CD14-positive monocyte (primary cell): Measurements from ENCODE around the gene CKM. TPM values are rescaled to one million over a fixed set of nuclear protein-coding genes. Genes with fewer than 3 reads are reported as not detected.

ENCODE experiments used
- DNase-seq, 3 donors: peaks; one replicate each; pipeline ENCODE4 v3.0.0-alpha.2; 2011 to 2022
- H2AFZ ChIP-seq: 2 replicates; pipeline ENCODE4 v1.6.0; 2012; ENCODE audit warnings: mild to moderate bottlenecking, low read depth, low read length, inconsistent platforms; ENCODE audit not compliant: insufficient read depth, poor library complexity, severe bottlenecking
- H3K27ac ChIP-seq, 2 donors: 1 replicate in 1 of 2; 2 replicates in 1 of 2; pipeline ENCODE4 v1.5.1; 2012 to 2013; ENCODE audit warnings: low read length in 2 of 2, control low read depth in 1 of 2, inconsistent platforms in 1 of 2, low read depth in 1 of 2, mild to moderate bottlenecking in 1 of 2
- H3K27me3 ChIP-seq, 2 donors: one replicate each; pipeline versions ENCODE4 v1.6.0 to v1.6.1; 2011 to 2013; ENCODE audit warnings: low read length in 2 of 2; ENCODE audit not compliant: control insufficient read depth in 2 of 2, insufficient read depth in 2 of 2
- H3K36me3 ChIP-seq, 2 donors: replicated peaks in 1 of 2; 1 replicate in 1 of 2; 2 replicates in 1 of 2; pipeline versions ENCODE4 v1.5.1 to v1.6.1; 2012 to 2013; ENCODE audit warnings: low read length in 2 of 2, control low read depth in 1 of 2, inconsistent platforms in 1 of 2, mild to moderate bottlenecking in 1 of 2; ENCODE audit not compliant: insufficient read depth in 2 of 2, control insufficient read depth in 1 of 2
- H3K4me1 ChIP-seq, 2 donors: 1 replicate in 1 of 2; 2 replicates in 1 of 2; pipeline versions ENCODE4 v1.5.1 to v1.6.1; 2012 to 2013; ENCODE audit warnings: low read length in 2 of 2, control low read depth in 1 of 2, inconsistent platforms in 1 of 2, mild to moderate bottlenecking in 1 of 2, moderate library complexity in 1 of 2; ENCODE audit not compliant: insufficient read depth in 2 of 2, control insufficient read depth in 1 of 2
- H3K4me2 ChIP-seq: replicated peaks from 2 replicates; pipeline ENCODE3; 2012; ENCODE audit warnings: low read length, moderate library complexity, mild to moderate bottlenecking; ENCODE audit not compliant: poor library complexity, severe bottlenecking; ENCODE audit errors: extremely low read depth
- H3K4me3 ChIP-seq, 3 experiments: fragments of 200-600 bp in 1 of 3; sonication (generic) in 1 of 3; replicated peaks in 1 of 3; 1 replicate in 2 of 3; 2 replicates in 1 of 3; pipeline ENCODE4 v1.5.1; 2011 to 2013; ENCODE audit warnings: low read length in 3 of 3, mild to moderate bottlenecking in 3 of 3, control low read depth in 2 of 3, low read depth in 2 of 3, inconsistent platforms in 1 of 3, moderate library complexity in 1 of 3
- H3K79me2 ChIP-seq: 2 replicates; pipeline ENCODE4 v1.6.0; 2012; ENCODE audit warnings: mild to moderate bottlenecking, control low read depth, inconsistent platforms, low read length, moderate library complexity; ENCODE audit not compliant: insufficient read depth
- H3K9ac ChIP-seq: 2 replicates; pipeline ENCODE4 v1.6.0; 2017; ENCODE audit warnings: low read length, mild to moderate bottlenecking; ENCODE audit not compliant: insufficient read depth, poor library complexity, severe bottlenecking
- H3K9me3 ChIP-seq, 2 donors: replicated peaks in 1 of 2; 1 replicate in 1 of 2; 2 replicates in 1 of 2; pipeline versions ENCODE4 v1.5.1 to v1.6.1; 2012 to 2013; ENCODE audit warnings: low read length in 2 of 2, control low read depth in 1 of 2; ENCODE audit not compliant: control insufficient read depth in 1 of 2, insufficient read depth in 1 of 2
- H4K20me1 ChIP-seq: 2 replicates; pipeline ENCODE4 v1.6.0; 2012; ENCODE audit warnings: mild to moderate bottlenecking, low read length, control low read depth, moderate library complexity; ENCODE audit not compliant: insufficient read depth
- H3K27ac Mint-ChIP-seq, 7 donors: one replicate each; pipeline ENCODE4 v1.8.0; 2020; ENCODE audit warnings: mild to moderate bottlenecking in 7 of 7, mixed read lengths in 7 of 7, moderate library complexity in 6 of 7, inconsistent platforms in 2 of 7
- H3K27me3 Mint-ChIP-seq, 3 donors: one replicate each; pipeline ENCODE4 v1.8.0; 2021 to 2022; ENCODE audit warnings: low read depth in 3 of 3, mild to moderate bottlenecking in 3 of 3, mixed read lengths in 3 of 3, moderate library complexity in 3 of 3, inconsistent platforms in 1 of 3
- H3K36me3 Mint-ChIP-seq, 2 donors: one replicate each; pipeline ENCODE4 v1.8.0; 2020; ENCODE audit warnings: mixed read lengths in 2 of 2, inconsistent platforms in 1 of 2, mild to moderate bottlenecking in 1 of 2
- H3K4me1 Mint-ChIP-seq: one replicate; pipeline ENCODE4 v1.8.0; 2020; ENCODE audit warnings: mild to moderate bottlenecking, mixed read lengths
- H3K4me3 Mint-ChIP-seq, 2 donors: one replicate each; pipeline ENCODE4 v1.8.0; 2020; ENCODE audit warnings: mild to moderate bottlenecking in 2 of 2, mixed read lengths in 2 of 2, moderate library complexity in 1 of 2
- H3K9me3 Mint-ChIP-seq, 7 donors: one replicate each; pipeline ENCODE4 v1.8.0; 2020 to 2022; ENCODE audit warnings: mixed read lengths in 7 of 7, mild to moderate bottlenecking in 6 of 7, moderate library complexity in 6 of 7, inconsistent platforms in 2 of 7
- WGBS: methylation state at CpG from one replicate; pipeline ENCODE4 v1.1.5; 2013; ENCODE audit warnings: missing lambda C conversion rate; ENCODE audit not compliant: insufficient coverage; 5-methylcytosine and 5-hydroxymethylcytosine counted together
- intact Hi-C, 2 donors: fragments of 100-400 bp; cut with micrococcal nuclease; formaldehyde crosslinking; loops; one replicate each; pipeline versions ENCODE4 v1.15.0 to v1.15.1; 2023
- polyA plus RNA-seq, 3 donors: library from polyadenylated mRNA; depleted of rRNA in 1 of 3; unstranded in 2 of 3; stranded (reverse) in 1 of 3; fragments of 300-500 nt in 2 of 3; fragments of >200 nt in 1 of 3; fragmentation: Illumina TruSeq in 2 of 3; gene quantifications; 1 replicate in 2 of 3; 2 replicates in 1 of 3; pipeline ENCODE4 v1.2.3, GENCODE V29; 2012 to 2021
- TF ChIP-seq, protein P1 (sequence below): fragments of 200-600 bp; IDR thresholded peaks from one replicate; pipeline ENCODE4 v1.8.0; 2022; ENCODE audit warnings: antibody characterized with exemption, mild to moderate bottlenecking

CKM gene
- polyA plus RNA-seq, 3 donors: 0.17 to 0.50 (median 0.24) TPM

DNA sequence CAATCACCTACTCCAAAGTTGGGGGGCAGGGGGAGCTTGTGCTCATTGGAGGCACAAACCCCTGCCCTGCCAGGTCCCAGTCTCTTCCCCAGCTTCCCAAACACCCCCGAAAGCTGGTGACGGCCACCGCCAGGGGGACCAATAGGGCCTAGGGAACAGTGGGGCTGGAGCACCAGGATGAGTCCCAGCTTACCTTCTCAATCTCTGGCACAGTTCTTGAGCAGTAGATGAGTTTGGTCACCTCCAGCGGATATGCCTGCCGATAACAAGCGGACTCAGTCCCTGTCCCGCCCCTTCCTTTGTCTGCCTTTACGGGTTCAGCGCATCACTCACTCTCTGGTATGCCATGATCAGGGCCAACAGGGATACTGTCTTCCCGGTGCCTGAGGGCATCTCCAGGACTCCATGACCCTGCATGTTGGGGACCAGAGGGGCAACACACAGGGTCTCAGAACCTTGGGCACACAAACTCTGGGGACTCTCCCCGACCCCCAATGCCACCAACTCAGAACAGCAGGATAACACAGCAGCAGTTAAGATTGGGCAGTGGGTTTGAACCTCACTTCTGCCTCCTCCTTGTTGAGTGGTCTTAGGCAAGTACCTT, 46.2 kb upstream of the CKM start:
- Histone ChIP-seq H3K79me2 (no peaks in the 10 kb centered on the region), H3K9me3 (no peaks in the 10 kb centered on the region), H3K27ac (no peak overlapping the region), H3K4me2 (no peak overlapping the region), H3K36me3 (peaks cover 4 to 5% of the 10 kb centered on the region in 2 donors), H4K20me1 (no peaks in the 10 kb centered on the region), H3K27me3 (no peaks in the 10 kb centered on the region), H3K4me1 (peaks cover 7 to 11% of the 10 kb centered on the region in 2 donors), H2AFZ (no peak overlapping the region), H3K4me3 (no peak overlapping the region), H3K9ac (no peak overlapping the region)
- peaks cover 0 to 2% (median 2%) of the 10 kb centered on the region in 3 donors for H3K27me3 Mint-ChIP-seq
- no peak overlapping the region for H3K4me3 Mint-ChIP-seq
- 98% methylated on average over 5 of the region's 11 CpGs for WGBS
- TF ChIP-seq, protein P1, sequence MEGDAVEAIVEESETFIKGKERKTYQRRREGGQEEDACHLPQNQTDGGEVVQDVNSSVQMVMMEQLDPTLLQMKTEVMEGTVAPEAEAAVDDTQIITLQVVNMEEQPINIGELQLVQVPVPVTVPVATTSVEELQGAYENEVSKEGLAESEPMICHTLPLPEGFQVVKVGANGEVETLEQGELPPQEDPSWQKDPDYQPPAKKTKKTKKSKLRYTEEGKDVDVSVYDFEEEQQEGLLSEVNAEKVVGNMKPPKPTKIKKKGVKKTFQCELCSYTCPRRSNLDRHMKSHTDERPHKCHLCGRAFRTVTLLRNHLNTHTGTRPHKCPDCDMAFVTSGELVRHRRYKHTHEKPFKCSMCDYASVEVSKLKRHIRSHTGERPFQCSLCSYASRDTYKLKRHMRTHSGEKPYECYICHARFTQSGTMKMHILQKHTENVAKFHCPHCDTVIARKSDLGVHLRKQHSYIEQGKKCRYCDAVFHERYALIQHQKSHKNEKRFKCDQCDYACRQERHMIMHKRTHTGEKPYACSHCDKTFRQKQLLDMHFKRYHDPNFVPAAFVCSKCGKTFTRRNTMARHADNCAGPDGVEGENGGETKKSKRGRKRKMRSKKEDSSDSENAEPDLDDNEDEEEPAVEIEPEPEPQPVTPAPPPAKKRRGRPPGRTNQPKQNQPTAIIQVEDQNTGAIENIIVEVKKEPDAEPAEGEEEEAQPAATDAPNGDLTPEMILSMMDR: no peak
- H3K9me3 Mint-ChIP-seq: peaks cover 0 to 2% (median 0%) of the 10 kb centered on the region in 7 donors
- peak overlapping the region in 2 of 7 donors; percentile 14 to 26 for H3K27ac Mint-ChIP-seq
- peaks cover 13% of the 10 kb centered on the region for H3K4me1 Mint-ChIP-seq
- peaks cover 6 to 21% of the 10 kb centered on the region in 2 donors for H3K36me3 Mint-ChIP-seq
- no peak for DNase-seq
- intact Hi-C loops: no loop called here

DNA sequence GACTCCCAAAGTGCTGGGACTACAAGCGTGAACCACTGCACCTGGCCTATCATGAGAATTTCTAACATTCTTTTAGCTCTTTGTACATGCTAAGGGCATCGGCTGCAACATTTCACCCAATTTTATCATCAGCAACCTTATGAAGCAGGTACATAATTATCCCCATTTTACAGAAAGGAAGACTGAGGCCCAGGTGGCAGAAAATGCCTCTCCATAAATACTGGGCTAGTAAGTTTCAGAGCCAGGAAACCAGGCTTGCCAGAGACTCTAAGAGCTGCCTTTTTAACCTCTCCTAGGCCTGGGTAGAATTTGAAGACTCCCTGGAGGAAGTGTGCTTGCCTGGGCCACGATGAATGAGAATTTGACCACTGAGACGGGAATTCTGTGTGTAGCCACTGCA, 45.5 kb upstream of the CKM start:
- Mint-ChIP-seq H3K4me3 (no peak overlapping the region), H3K27ac (peak overlapping the region in 1 of 7 donors; percentile 35)

More for the DNA sequence above, 45.5 kb upstream of the CKM start:
- intact Hi-C loops: no loop called here
- peaks cover 0 to 2% (median 0%) of the 10 kb centered on the region in 7 donors for H3K9me3 Mint-ChIP-seq
- Histone ChIP-seq H3K79me2 (no peaks in the 10 kb centered on the region), H3K27me3 (no peaks in the 10 kb centered on the region), H3K4me1 (peaks cover 7 to 11% of the 10 kb centered on the region in 2 donors), H3K4me2 (no peak overlapping the region), H4K20me1 (no peaks in the 10 kb centered on the region), H3K9ac (no peak overlapping the region), H3K4me3 (no peak overlapping the region), H3K36me3 (peaks cover 8 to 12% of the 10 kb centered on the region in 2 donors), H2AFZ (no peak overlapping the region), H3K27ac (no peak overlapping the region), H3K9me3 (no peaks in the 10 kb centered on the region)
- TF ChIP-seq, protein P1: no peak
- DNase-seq: no peak
- peaks cover 9 to 26% of the 10 kb centered on the region in 2 donors for H3K36me3 Mint-ChIP-seq
- WGBS: 100% methylated on average over 4 of the region's 4 CpGs
- H3K27me3 Mint-ChIP-seq: peaks cover 0 to under 1% (median 0%) of the 10 kb centered on the region in 3 donors
- H3K4me1 Mint-ChIP-seq: peaks cover 13% of the 10 kb centered on the region
